ENCODE measurements around the gene POPDC3. TPM values are rescaled to one million over a fixed set of nuclear protein-coding genes. Genes with fewer than 3 reads are reported as not detected.

The POPDC3 gene
- total RNA-seq, 1 donor from 2014 or later: 56.9 TPM

DNA sequence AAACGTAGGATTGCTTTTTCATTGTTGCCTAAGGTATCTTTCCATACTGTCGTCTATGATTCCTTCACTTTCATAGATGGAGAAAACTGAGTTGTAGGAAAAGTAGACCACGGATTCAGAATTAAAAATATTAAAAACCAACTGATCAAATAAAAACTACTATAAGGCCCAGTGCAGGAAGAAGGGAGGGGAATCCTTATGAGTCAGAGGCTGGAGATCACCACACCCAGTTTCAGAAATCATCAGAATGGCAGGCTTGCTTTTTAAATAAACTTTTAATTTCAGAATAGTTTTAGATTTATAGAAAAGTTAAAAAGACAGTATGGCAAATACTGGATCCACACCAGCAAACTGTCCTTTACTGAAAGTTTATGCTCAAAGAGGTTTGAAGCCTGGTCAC lies 32.0 kb upstream of the POPDC3 start:
- Histone ChIP-seq H3K4me3 (no peak overlapping the region), H3K9me3 (replicated peaks) (no peaks in the 10 kb centered on the region), H3K36me3 (no peaks in the 10 kb centered on the region), H3K27me3 (ENCODE audit: low read depth) (no peaks in the 10 kb centered on the region), H3K27ac (replicated peaks) (no peak overlapping the region), H3K4me1 (peaks cover 6% of the 10 kb centered on the region)
- no peak for DNase-seq
- no peak for TF ChIP-seq CTCF (IDR thresholded peaks at IDR 0.05; ENCODE audit: borderline replicate concordance)
- intact Hi-C loops (cut with micrococcal nuclease): no loop called here

DNA sequence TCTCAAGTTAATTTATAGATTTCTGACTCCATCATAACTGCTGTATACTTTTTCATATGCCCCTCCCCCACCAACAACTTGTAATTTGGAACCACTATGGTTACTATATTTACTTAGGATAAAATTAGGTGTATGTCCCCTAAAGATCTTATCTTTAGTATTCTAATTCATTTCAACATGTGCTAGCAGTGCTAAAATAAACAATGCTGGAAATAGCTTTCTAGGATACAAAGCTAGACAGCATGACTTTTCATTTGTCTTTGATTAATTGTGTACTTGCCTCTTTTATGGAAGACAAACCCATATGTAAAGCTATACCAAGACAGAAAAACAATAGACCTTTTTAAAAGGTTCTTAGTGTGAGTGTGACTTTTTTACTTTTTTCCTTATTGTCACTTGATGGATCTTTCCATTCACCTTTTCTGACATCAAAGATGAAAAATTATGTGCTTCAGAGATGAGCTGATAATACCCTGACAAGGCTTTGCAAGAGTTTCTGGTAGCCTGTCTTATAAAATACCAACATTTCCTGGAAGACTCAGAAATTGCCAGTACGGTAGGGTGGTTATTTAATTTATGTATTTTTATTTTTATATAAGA lies 31.2 kb upstream of the POPDC3 start:
- DNase-seq: no peak
- no peak for TF ChIP-seq CTCF (IDR thresholded peaks at IDR 0.05; ENCODE audit: borderline replicate concordance)
- intact Hi-C loops (cut with micrococcal nuclease): no loop called here
- Histone ChIP-seq H3K27ac (replicated peaks) (no peak overlapping the region), H3K9me3 (replicated peaks) (no peaks in the 10 kb centered on the region), H3K36me3 (no peaks in the 10 kb centered on the region), H3K4me1 (peaks cover 6% of the 10 kb centered on the region), H3K4me3 (no peak overlapping the region), H3K27me3 (ENCODE audit: low read depth) (no peaks in the 10 kb centered on the region)

DNA sequence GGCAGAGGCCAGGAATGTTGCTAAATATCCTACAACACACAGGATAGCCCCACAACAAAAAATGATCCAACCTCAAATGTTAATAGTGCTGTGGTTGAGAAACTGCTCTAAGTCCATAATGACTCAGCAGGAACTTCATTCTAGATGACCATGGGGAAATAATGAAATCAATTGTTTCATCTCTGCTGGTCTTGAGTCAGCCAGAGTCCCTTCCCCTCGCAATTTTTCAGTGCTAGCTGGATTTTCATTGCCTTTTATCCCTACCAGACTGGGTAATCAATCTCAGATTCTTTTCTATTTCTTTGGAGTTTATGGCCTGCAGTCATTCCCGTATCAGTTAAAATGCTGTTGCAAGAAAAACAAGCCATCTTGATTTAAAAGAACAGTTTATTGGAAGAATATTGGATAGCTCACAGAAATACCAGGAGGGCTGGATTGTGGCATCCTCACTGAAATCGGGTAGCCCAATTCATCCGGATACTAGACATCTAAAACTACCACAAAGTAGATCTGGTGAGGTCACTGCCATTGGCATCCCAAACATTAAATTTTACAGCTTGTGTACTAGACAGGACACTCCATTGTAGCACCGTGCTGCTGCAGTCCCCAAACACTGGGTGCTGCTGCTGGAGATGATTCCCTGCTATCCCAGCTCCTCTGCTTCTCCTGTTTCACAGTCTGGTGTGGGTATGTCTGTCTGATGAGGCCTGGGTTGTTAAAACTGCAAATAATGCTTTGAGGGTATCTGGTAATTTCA lies 30.3 kb upstream of the POPDC3 start:
- TF ChIP-seq CTCF (IDR thresholded peaks at IDR 0.05; ENCODE audit: borderline replicate concordance): no peak
- peaks cover 6% of the 10 kb centered on the region for H3K4me1 ChIP-seq
- H3K27me3 ChIP-seq (ENCODE audit: low read depth): no peaks in the 10 kb centered on the region
- H3K36me3 ChIP-seq: no peaks in the 10 kb centered on the region
- no peak overlapping the region for H3K4me3 ChIP-seq
- H3K9me3 ChIP-seq (replicated peaks): no peaks in the 10 kb centered on the region
- no peak for DNase-seq
- intact Hi-C loops (cut with micrococcal nuclease): no loop called here
- H3K27ac ChIP-seq (replicated peaks): no peak overlapping the region

DNA sequence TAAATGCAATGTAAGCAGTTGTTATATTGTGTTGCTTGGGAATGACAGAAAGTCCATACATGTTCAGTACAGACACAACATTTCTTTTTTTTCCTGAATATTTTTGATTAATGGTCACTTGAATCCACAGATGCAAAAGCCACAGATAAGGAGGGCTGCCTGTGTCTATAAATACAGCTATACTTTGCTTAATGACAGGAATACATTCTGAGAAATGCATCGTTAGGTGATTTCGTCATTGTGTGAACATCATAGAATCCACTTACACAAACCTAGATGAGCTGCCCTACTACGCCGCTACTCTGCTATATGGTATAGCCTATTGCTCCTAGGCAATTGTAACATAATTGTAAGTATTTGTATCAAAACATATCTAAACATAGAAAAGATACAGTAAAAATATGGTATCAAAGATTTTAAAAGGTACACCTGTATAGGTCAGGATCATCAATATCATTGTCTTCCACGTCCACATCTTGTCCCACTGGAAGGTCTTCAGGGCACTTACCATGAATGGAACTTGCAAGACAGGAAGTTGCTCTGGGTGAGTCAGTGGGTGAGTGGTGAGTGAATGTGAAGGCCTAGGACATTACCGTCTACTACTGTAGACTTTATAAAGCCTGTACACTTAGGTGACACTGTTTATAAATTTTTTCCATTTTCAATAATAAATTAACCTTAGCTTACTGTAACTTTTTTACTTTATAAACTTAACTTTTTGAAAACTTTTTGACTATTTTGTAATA lies 27.9 kb upstream of the POPDC3 start:
- intact Hi-C loops (cut with micrococcal nuclease): no loop called here
- no peak for TF ChIP-seq CTCF (IDR thresholded peaks at IDR 0.05; ENCODE audit: borderline replicate concordance)
- no peak for DNase-seq

DNA sequence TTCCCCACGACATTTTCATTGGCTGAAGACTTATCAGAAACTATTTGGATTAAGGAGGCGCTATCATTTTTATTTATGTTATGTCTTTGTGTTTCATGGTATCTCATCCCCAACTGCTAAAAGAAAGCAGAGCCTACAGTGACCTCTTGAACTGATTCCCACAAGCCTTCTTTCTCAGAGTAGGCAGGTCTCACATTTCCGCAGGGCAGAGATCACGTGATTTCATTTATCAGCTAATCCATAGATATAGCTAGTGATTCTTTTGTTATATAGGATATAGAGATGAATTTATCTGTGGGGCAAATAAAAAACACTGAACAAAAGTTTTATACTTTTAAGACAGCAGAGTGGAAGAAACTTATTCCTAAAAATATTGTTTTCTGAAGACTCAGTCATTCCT lies 25.0 kb upstream of the POPDC3 start:
- Histone ChIP-seq H3K36me3 (no peaks in the 10 kb centered on the region), H3K9me3 (replicated peaks) (no peaks in the 10 kb centered on the region), H3K4me1 (no peaks in the 10 kb centered on the region), H3K27ac (replicated peaks) (no peak overlapping the region), H3K27me3 (ENCODE audit: low read depth) (no peaks in the 10 kb centered on the region), H3K4me3 (no peak overlapping the region)
- intact Hi-C loops (cut with micrococcal nuclease): no loop called here
- DNase-seq: no peak
- TF ChIP-seq CTCF (IDR thresholded peaks at IDR 0.05; ENCODE audit: borderline replicate concordance): no peak

More for the DNA sequence above, 27.9 kb upstream of the POPDC3 start:
- Histone ChIP-seq H3K27me3 (ENCODE audit: low read depth) (no peaks in the 10 kb centered on the region), H3K27ac (replicated peaks) (no peak overlapping the region), H3K4me3 (no peak overlapping the region), H3K36me3 (no peaks in the 10 kb centered on the region), H3K4me1 (peaks cover 6% of the 10 kb centered on the region), H3K9me3 (replicated peaks) (no peaks in the 10 kb centered on the region)
